ENCODE results near the gene RIPK3.

RIPK3 gene

GRCh38 chr14:24382064-24382371 lies 42.2 kb upstream of the RIPK3 start:
- H3K4me3 ChIP-seq (ENCODE audit: low read depth, low read length): no peak overlapping the region
- no peak for TF ChIP-seq CTCF (IDR thresholded peaks at IDR 0.05; ENCODE audit: low read depth, low read length)

- TF ChIP-seq CTCF (IDR thresholded peaks at IDR 0.05; ENCODE audit: low read depth, low read length): no peak
- no peak overlapping the region for H3K4me3 ChIP-seq (ENCODE audit: low read depth, low read length)
Measured at GRCh38 chr14:24381363-24382063, 41.7 kb upstream of the RIPK3 start.

- no peak overlapping the region for H3K4me3 ChIP-seq (ENCODE audit: low read depth, low read length)
- TF ChIP-seq CTCF (IDR thresholded peaks at IDR 0.05; ENCODE audit: low read depth, low read length): no peak
Measured at GRCh38 chr14:24379907-24380730, 40.3 kb upstream of the RIPK3 start.

- no peak for TF ChIP-seq CTCF (IDR thresholded peaks at IDR 0.05; ENCODE audit: low read depth, low read length)
- no peak overlapping the region for H3K4me3 ChIP-seq (ENCODE audit: low read depth, low read length)
Measured at GRCh38 chr14:24378981-24379906, 39.5 kb upstream of the RIPK3 start.

- TF ChIP-seq CTCF (IDR thresholded peaks at IDR 0.05; ENCODE audit: low read depth, low read length): no peak
- no peak overlapping the region for H3K4me3 ChIP-seq (ENCODE audit: low read depth, low read length)
Measured at GRCh38 chr14:24378327-24378726, 38.5 kb upstream of the RIPK3 start.

- no peak for TF ChIP-seq CTCF (IDR thresholded peaks at IDR 0.05; ENCODE audit: low read depth, low read length)
- H3K4me3 ChIP-seq (ENCODE audit: low read depth, low read length): no peak overlapping the region
Measured at GRCh38 chr14:24377657-24378056, 37.9 kb upstream of the RIPK3 start.
